PC-9 (cell line): Measurements from ENCODE around the gene ZER1. TPM values are rescaled to one million over a fixed set of nuclear protein-coding genes. Genes with fewer than 3 reads are reported as not detected.

ENCODE experiments used
- BruUV-seq: library from RNA; stranded (reverse); fragments of 400-500 nt; replicated peaks from 2 replicates; lab custom pipeline; 2021; lab: Mats Ljungman, UMichigan
- CTCF ChIA-PET: fragments of 300-600 bp; sonication (Branson Sonifier 250); formaldehyde crosslinking; loops from one replicate; lab custom pipeline; 2022; ENCODE audit warnings: antibody characterized with exemption; lab: Charles Lee
- POLR2A ChIA-PET: fragments of 300-600 bp; sonication (Branson Sonifier 250); formaldehyde crosslinking; loops from one replicate; lab custom pipeline; 2022; ENCODE audit warnings: antibody characterized with exemption; ENCODE audit not compliant: unreplicated experiment; lab: Charles Lee
- DNase-seq, 2 experiments: peaks; one replicate each; pipeline versions ENCODE4 v3.0.0 to v3.0.0-alpha.2; 2015 to 2022; ENCODE audit warnings: mixed read lengths in 1 of 2
- H2AFZ ChIP-seq: fragments of 200-600 bp; sonication (generic); 2 replicates; pipeline ENCODE4 v1.8.1; 2017; ENCODE audit warnings: antibody characterized with exemption
- H3F3A ChIP-seq: fragments of 200-600 bp; sonication (generic); 2 replicates; pipeline ENCODE4 v1.8.1; 2017; ENCODE audit warnings: antibody characterized with exemption, mild to moderate bottlenecking, low read depth; ENCODE audit not compliant: insufficient read depth
- H3K27ac ChIP-seq: fragments of 200-600 bp; sonication (generic); 2 replicates; pipeline ENCODE4 v1.6.1; 2016; ENCODE audit warnings: mixed run types
- H3K27me3 ChIP-seq: fragments of 200-600 bp; sonication (generic); 2 replicates; pipeline ENCODE4 v1.6.1; 2016; ENCODE audit warnings: low read depth, mixed run types; ENCODE audit not compliant: insufficient read depth
- H3K36me3 ChIP-seq: fragments of 200-600 bp; sonication (generic); 2 replicates; pipeline ENCODE4 v1.6.1; 2016; ENCODE audit warnings: low read depth, mixed run types
- H3K4me1 ChIP-seq: fragments of 200-600 bp; sonication (generic); replicated peaks from 2 replicates; pipeline ENCODE4 v1.6.1; 2016; ENCODE audit warnings: mixed run types; ENCODE audit not compliant: insufficient read depth
- H3K4me2 ChIP-seq: fragments of 200-600 bp; sonication (generic); 2 replicates; pipeline ENCODE4 v1.6.1; 2017; ENCODE audit warnings: mixed run types
- H3K4me3 ChIP-seq: fragments of 200-600 bp; sonication (generic); 2 replicates; pipeline ENCODE4 v1.6.1; 2016; ENCODE audit warnings: mixed run types
- H3K79me2 ChIP-seq: fragments of 200-600 bp; sonication (generic); 2 replicates; pipeline ENCODE4 v1.6.1; 2017; ENCODE audit warnings: low read depth, mixed run types
- H3K9me2 ChIP-seq: fragments of 200-600 bp; sonication (generic); 2 replicates; pipeline ENCODE4 v1.8.1; 2017; ENCODE audit warnings: mild to moderate bottlenecking; ENCODE audit not compliant: insufficient read depth
- H3K9me3 ChIP-seq: fragments of 200-600 bp; sonication (generic); 2 replicates; pipeline ENCODE4 v1.8.1; 2016; ENCODE audit warnings: low read depth; ENCODE audit not compliant: insufficient read depth
- H4K20me1 ChIP-seq: fragments of 200-600 bp; sonication (generic); 2 replicates; pipeline ENCODE4 v1.8.1; 2017; ENCODE audit not compliant: insufficient read depth
- EZH2 ChIP-seq: fragments of 200-600 bp; sonication (generic); IDR thresholded peaks from 2 replicates; pipeline ENCODE4 v1.8.0; 2017; ENCODE audit warnings: antibody characterized with exemption, low read depth
- intact Hi-C: fragments of 100-400 bp; cut with micrococcal nuclease; formaldehyde crosslinking; loops from one replicate; pipeline ENCODE4 v1.10.0; 2022; ENCODE audit not compliant: unreplicated experiment
- total RNA-seq: library from RNA; stranded (reverse); gene quantifications from 2 replicates; pipeline ENCODE4 v1.2.3, GENCODE V29; 2021
- TF ChIP-seq, protein P1 (sequence below): fragments of 200-600 bp; sonication (generic); conservative IDR thresholded peaks from 2 replicates; pipeline ENCODE4 v1.6.1; 2017; ENCODE audit warnings: mixed run types, antibody characterized with exemption, mild to moderate bottlenecking, moderate library complexity

Gene ZER1
- total RNA-seq, 1 experiment from 2014 or later = 65.2 TPM

DNA sequence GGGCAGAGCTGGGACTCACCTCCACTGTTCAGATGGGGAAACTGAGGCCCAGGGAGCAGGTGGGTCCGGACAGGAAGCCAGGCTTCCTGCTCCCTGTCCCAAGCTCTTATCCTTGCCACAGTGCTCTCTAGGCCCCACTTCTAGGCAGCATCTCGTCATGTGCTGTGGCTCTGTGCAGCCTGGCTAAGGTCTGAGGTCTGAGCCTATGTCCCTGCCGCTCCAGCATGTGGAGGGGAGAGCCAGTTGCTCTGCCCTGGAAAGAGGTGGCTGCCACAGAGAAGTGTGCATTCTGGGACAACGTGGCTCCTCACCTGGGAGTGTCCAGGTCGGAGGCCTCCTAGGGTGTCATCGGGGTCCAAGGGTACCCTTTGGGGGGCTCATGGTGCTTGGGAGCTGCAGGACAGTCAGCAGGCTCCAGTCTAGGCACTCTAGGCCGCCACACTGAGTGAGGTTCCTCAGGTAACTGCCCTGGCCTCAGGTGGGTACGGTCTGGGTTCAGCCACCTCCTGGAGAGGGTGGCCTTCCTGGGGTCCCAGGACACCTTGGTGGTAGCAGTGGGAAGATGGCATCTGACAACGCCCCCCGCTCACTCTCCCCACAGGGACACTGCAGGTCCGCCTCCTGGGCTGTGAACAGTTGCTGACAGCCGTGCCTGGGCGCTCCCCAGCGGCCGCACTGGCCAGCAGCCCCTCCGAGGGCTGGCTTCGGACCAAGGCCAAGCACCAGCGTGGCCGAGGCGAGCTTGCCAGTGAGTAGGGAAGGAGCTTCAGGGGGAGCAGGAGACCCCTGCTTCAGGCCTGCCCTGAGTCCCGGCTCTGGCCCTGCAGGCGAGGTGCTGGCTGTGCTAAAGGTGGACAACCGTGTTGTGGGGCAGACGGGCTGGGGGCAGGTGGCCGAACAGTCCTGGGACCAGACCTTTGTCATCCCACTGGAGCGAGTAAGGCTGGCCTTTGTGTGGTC lies 59.0 kb downstream of the ZER1 start:
- Histone ChIP-seq H3F3A (no peaks in the 10 kb centered on the region), H4K20me1 (no peaks in the 10 kb centered on the region), H3K4me2 (no peak overlapping the region), H3K79me2 (no peaks in the 10 kb centered on the region), H3K27ac (no peak overlapping the region), H3K4me3 (no peak overlapping the region), H3K27me3 (no peaks in the 10 kb centered on the region), H3K4me1 (peaks cover 4% of the 10 kb centered on the region; the same call in 1 of the 2 replicates), H3K9me3 (no peaks in the 10 kb centered on the region), H2AFZ (no peak overlapping the region), H3K36me3 (no peaks in the 10 kb centered on the region), H3K9me2 (no peaks in the 10 kb centered on the region)
- CTCF ChIA-PET = no interaction called here
- TF ChIP-seq EZH2 = no peak
- TF ChIP-seq, protein P1, sequence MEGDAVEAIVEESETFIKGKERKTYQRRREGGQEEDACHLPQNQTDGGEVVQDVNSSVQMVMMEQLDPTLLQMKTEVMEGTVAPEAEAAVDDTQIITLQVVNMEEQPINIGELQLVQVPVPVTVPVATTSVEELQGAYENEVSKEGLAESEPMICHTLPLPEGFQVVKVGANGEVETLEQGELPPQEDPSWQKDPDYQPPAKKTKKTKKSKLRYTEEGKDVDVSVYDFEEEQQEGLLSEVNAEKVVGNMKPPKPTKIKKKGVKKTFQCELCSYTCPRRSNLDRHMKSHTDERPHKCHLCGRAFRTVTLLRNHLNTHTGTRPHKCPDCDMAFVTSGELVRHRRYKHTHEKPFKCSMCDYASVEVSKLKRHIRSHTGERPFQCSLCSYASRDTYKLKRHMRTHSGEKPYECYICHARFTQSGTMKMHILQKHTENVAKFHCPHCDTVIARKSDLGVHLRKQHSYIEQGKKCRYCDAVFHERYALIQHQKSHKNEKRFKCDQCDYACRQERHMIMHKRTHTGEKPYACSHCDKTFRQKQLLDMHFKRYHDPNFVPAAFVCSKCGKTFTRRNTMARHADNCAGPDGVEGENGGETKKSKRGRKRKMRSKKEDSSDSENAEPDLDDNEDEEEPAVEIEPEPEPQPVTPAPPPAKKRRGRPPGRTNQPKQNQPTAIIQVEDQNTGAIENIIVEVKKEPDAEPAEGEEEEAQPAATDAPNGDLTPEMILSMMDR = no peak
- no TSS peak for BruUV-seq
- intact Hi-C loops = no loop called here
- POLR2A ChIA-PET = no interaction called here
- DNase-seq = no peak

DNA sequence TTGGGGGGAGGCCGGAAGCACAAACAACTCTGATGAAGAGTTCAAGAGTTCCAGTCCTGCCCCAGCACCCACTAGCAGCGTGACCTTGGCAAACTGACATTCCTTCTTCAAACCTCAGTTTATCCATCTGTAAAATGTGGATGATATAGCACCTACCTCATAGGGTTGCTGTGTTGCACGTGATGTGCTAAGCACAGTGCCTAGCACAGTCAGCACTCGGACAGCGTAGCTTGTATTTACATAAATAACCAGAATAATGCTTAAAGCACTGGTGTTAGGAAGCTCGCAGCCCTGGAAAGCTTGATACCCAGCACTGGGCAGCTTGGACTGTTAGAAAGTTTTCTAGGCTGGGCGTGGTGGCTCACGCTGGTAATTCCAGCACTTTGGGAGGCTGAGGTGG lies 64.3 kb downstream of the ZER1 start:
- H3K27ac ChIP-seq = no peak overlapping the region
- DNase-seq = no peak
- H2AFZ ChIP-seq = no peak overlapping the region
- no peaks in the 10 kb centered on the region; the same call in 1 of the 2 replicates for H3F3A ChIP-seq
- no peak overlapping the region for H3K4me2 ChIP-seq
- H4K20me1 ChIP-seq = no peaks in the 10 kb centered on the region
- TF ChIP-seq, protein P1 = no peak
- TF ChIP-seq EZH2 = no peak
- intact Hi-C loops = no loop called here
- no peaks in the 10 kb centered on the region for H3K27me3 ChIP-seq
- H3K9me2 ChIP-seq = no peaks in the 10 kb centered on the region
- no peaks in the 10 kb centered on the region for H3K36me3 ChIP-seq
- BruUV-seq = no TSS peak
- ChIA-PET POLR2A (no interaction called here), CTCF (no interaction called here)
- H3K79me2 ChIP-seq = no peaks in the 10 kb centered on the region
- H3K4me3 ChIP-seq = no peak overlapping the region
- no peaks in the 10 kb centered on the region for H3K9me3 ChIP-seq
- H3K4me1 ChIP-seq = no peaks in the 10 kb centered on the region

DNA sequence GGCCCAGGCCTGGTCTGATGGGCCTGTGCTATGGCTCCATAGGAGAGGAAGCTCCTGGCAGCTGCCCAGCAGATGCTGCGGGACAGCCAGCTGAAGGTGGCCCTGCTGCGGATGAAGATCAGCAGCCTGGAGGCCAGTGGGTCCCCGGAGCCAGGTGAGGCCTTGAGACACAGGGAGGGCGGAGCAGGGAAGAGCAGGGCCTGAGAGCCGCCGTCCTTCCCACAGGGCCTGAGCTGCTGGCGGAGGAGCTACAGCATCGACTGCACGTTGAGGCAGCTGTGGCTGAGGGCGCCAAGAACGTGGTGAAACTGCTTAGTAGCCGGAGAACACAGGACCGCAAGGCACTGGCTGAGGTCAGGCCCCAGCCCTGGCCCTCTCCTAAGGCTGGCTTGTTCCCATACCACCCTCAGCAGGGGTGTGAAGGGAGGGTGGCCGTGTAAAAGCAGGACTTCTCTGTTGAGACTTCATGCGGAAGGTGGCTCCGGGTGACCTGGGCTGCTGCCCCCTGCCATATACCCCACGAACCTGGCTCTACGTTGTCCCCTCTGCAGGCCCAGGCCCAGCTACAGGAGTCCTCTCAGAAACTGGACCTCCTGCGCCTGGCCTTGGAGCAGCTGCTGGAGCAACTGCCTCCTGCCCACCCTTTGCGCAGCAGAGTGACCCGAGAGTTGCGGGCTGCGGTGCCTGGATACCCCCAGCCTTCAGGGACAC lies 64.9 kb downstream of the ZER1 start:
- H3K9me3 ChIP-seq = no peaks in the 10 kb centered on the region
- TF ChIP-seq EZH2 = no peak
- TF ChIP-seq, protein P1 = no peak
- H3K4me1 ChIP-seq = no peaks in the 10 kb centered on the region
- no peaks in the 10 kb centered on the region for H3K27me3 ChIP-seq
- H3K27ac ChIP-seq = no peak overlapping the region
- H4K20me1 ChIP-seq = no peaks in the 10 kb centered on the region
- no peak overlapping the region for H3K4me3 ChIP-seq
- BruUV-seq = no TSS peak
- CTCF ChIA-PET = no interaction called here
- H3K36me3 ChIP-seq = no peaks in the 10 kb centered on the region
- H3K9me2 ChIP-seq = no peaks in the 10 kb centered on the region
- intact Hi-C loops = no loop called here
- H3K4me2 ChIP-seq = no peak overlapping the region
- POLR2A ChIA-PET = no interaction called here
- no peak overlapping the region for H2AFZ ChIP-seq
- DNase-seq = no peak
- no peaks in the 10 kb centered on the region; the same call in 1 of the 2 replicates for H3F3A ChIP-seq
- no peaks in the 10 kb centered on the region for H3K79me2 ChIP-seq
